ENCODE measurements around the gene CARNS1. TPM values are rescaled to one million over a fixed set of nuclear protein-coding genes. Genes with fewer than 3 reads are reported as not detected.

The CARNS1 gene
- total and polyA plus RNA-seq, 9 of the 15 experiments (the other 6 are each of a cell fraction or from before 2014, with no cell fraction given): 0.01 to 0.18 (median 0.06) TPM; not detected in 3

DNA sequence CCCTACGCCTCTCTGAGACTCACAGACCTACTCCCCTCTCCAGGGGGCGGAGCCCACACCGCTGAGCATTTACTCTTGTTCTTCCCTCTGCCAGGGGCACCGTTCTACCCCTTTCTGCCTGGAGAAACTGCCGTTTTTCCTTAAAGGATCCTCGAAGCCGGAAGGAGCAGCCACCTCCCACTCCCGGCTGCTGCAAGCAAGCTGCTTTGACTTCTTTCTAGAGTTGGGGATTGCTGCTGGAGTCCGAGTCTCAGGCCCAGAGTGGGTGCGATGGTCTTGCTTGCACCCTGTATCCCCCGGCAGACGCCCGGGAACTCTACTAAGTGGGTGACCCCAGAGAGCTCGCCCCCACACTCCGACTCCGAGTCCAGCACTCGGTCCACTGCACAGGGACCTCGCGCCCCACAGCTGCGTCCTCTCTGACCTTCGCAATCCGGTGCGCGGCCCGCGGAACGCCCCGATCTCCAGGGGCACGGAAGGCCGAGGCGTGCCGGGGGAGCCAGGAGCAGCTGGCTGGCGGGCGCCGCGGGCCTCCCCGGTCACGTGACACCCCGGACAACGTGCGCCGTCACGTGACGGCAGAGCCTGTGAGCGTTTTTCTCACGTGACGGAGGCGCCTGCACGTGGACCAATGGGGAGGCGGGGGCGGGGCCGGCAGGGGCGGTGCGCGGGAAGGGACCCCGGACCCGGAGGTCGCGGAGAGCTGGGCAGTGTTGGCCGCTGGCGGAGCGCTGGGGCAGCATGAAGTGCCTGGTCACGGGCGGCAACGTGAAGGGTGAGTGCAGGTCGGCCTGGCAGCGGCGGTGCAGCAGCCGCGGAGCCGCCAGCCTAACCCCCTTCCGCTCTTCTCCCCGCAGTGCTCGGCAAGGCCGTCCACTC lies 23.9 kb upstream of the CARNS1 start, which contains the start of gene RAD9A (continued):
- TF ChIP-seq, protein P1, sequence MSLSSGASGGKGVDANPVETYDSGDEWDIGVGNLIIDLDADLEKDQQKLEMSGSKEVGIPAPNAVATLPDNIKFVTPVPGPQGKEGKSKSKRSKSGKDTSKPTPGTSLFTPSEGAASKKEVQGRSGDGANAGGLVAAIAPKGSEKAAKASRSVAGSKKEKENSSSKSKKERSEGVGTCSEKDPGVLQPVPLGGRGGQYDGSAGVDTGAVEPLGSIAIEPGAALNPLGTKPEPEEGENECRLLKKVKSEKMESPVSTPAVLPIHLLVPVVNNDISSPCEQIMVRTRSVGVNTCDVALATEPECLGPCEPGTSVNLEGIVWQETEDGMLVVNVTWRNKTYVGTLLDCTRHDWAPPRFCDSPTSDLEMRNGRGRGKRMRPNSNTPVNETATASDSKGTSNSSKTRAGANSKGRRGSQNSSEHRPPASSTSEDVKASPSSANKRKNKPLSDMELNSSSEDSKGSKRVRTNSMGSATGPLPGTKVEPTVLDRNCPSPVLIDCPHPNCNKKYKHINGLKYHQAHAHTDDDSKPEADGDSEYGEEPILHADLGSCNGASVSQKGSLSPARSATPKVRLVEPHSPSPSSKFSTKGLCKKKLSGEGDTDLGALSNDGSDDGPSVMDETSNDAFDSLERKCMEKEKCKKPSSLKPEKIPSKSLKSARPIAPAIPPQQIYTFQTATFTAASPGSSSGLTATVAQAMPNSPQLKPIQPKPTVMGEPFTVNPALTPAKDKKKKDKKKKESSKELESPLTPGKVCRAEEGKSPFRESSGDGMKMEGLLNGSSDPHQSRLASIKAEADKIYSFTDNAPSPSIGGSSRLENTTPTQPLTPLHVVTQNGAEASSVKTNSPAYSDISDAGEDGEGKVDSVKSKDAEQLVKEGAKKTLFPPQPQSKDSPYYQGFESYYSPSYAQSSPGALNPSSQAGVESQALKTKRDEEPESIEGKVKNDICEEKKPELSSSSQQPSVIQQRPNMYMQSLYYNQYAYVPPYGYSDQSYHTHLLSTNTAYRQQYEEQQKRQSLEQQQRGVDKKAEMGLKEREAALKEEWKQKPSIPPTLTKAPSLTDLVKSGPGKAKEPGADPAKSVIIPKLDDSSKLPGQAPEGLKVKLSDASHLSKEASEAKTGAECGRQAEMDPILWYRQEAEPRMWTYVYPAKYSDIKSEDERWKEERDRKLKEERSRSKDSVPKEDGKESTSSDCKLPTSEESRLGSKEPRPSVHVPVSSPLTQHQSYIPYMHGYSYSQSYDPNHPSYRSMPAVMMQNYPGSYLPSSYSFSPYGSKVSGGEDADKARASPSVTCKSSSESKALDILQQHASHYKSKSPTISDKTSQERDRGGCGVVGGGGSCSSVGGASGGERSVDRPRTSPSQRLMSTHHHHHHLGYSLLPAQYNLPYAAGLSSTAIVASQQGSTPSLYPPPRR (CRISPR knock-in tag; IDR thresholded peaks at IDR 0.05; ENCODE audit: borderline replicate concordance): no peak
- no peak; the same call in 1 of the 2 replicates for TF ChIP-seq JUND (IDR thresholded peaks at IDR 0.05; ENCODE audit: borderline replicate concordance, low read depth, low read length)
- TF ChIP-seq JUND (tag; IDR thresholded peaks at IDR 0.05; ENCODE audit: borderline replicate concordance, low read depth, low read length): no peak; the same call in 2 of the 3 replicates
- TF ChIP-seq CTBP1 (IDR thresholded peaks at IDR 0.05; ENCODE audit: borderline replicate concordance): peak; percentile 35; the same call in 1 of the 2 replicates
- TF ChIP-seq ZNF263 (CRISPR knock-in tag; IDR thresholded peaks at IDR 0.05; ENCODE audit: borderline replicate concordance): no peak
- TF ChIP-seq NRF1 (conservative IDR thresholded peaks at IDR 0.05 in 1 of 2, IDR thresholded peaks at IDR 0.05 in 1 of 2): peak; percentile 32 to 36; a peak in 3 of 4 replicates
- peak; percentile 26; the same call in 1 of the 2 replicates for TF ChIP-seq NBN (IDR thresholded peaks at IDR 0.05; ENCODE audit: low read depth)
- TF ChIP-seq SLC30A9 (CRISPR knock-in tag; IDR thresholded peaks at IDR 0.05): no peak
- TF ChIP-seq GABPA (tag; conservative IDR thresholded peaks at IDR 0.05; ENCODE audit: low read depth): peak; percentile 40; the same call in 1 of the 2 replicates
- no peak for TF ChIP-seq ZNF696 (CRISPR knock-in tag; conservative IDR thresholded peaks at IDR 0.05)
- peak; percentile 71; the same call in 1 of the 2 replicates for TF ChIP-seq ERF (CRISPR knock-in tag; IDR thresholded peaks at IDR 0.05)
- no peak for TF ChIP-seq IRF9 (tag; IDR thresholded peaks at IDR 0.05)
- TF ChIP-seq ZNF449 (CRISPR knock-in tag; IDR thresholded peaks at IDR 0.05): no peak
- no peak for TF ChIP-seq IRF2 (CRISPR knock-in tag; IDR thresholded peaks at IDR 0.05)
- TF ChIP-seq ZNF639 (CRISPR knock-in tag; conservative IDR thresholded peaks at IDR 0.05 in 1 of 2, IDR thresholded peaks at IDR 0.05 in 1 of 2): peak in 1 of 2 experiments; percentile 40; a peak in 1 of 4 replicates
- 0 out of 2 replicates have a peak, but pooled peaks have one; percentile 12 for TF ChIP-seq PML (IDR thresholded peaks at IDR 0.05; ENCODE audit: low read length)
- peak; percentile 91 for TF ChIP-seq PHF20 (IDR thresholded peaks at IDR 0.05; ENCODE audit: partially characterized antibody)
- peak; percentile 89 for TF ChIP-seq CREM (IDR thresholded peaks at IDR 0.05; ENCODE audit: low read depth)

Data from K562 (cell line).